ENCODE data around the gene CDH8. TPM values are rescaled to one million over a fixed set of nuclear protein-coding genes. Genes with fewer than 3 reads are reported as not detected.
"Not testable (repeated sequence)": the region's sequence is repeated elsewhere in the genome, so short reads cannot be mapped to it uniquely, and the experiment has no call there.

CDH8 gene
- total RNA-seq, 1 experiment from 2014 or later, result 11.1 TPM

DNA sequence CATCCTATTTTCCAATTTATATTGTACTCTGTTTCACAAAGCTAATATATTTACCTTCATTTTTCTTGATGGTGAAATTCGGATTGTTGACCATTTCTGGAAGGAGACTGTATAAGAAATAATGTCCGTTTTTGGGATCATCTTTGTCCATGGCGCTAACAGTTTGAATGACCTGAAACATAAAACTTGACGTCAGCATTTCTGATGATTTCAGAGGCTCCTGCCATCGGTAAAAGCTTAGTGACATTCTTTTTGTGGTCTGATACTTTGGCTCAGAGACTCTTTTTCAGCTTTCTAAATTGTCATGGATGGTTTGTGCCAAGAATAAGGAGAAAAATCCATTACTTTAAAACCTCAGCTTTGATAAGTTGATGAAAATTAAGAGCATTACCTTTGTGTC, 322.5 kb downstream of the CDH8 start:
- DNase-seq (ENCODE audit: low spot score) (no peak), ATAC-seq (no peak)
- POLR2A ChIA-PET, result no interaction called here
- no peak overlapping the region for H3K4me3 Mint-ChIP-seq
- H3K9me3 Mint-ChIP-seq, result no peaks in the 10 kb centered on the region
- CTCF ChIA-PET, result no interaction called here
- H3K27ac Mint-ChIP-seq, result no peak overlapping the region
- H3K4me1 Mint-ChIP-seq, result no peaks in the 10 kb centered on the region
- TF ChIP-seq, protein P1, sequence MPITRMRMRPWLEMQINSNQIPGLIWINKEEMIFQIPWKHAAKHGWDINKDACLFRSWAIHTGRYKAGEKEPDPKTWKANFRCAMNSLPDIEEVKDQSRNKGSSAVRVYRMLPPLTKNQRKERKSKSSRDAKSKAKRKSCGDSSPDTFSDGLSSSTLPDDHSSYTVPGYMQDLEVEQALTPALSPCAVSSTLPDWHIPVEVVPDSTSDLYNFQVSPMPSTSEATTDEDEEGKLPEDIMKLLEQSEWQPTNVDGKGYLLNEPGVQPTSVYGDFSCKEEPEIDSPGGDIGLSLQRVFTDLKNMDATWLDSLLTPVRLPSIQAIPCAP (CRISPR knock-in tag; IDR thresholded peaks at IDR 0.05), result no peak
- TF ChIP-seq, protein P2, sequence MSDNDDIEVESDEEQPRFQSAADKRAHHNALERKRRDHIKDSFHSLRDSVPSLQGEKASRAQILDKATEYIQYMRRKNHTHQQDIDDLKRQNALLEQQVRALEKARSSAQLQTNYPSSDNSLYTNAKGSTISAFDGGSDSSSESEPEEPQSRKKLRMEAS (CRISPR knock-in tag; IDR thresholded peaks at IDR 0.05), result no peak
- TF ChIP-seq TCF7 (CRISPR knock-in tag; IDR thresholded peaks at IDR 0.05; ENCODE audit: low read depth), result no peak
- H3K27me3 Mint-ChIP-seq (ENCODE audit: low read depth), result no peaks in the 10 kb centered on the region
- H3K36me3 Mint-ChIP-seq, result no peaks in the 10 kb centered on the region

DNA sequence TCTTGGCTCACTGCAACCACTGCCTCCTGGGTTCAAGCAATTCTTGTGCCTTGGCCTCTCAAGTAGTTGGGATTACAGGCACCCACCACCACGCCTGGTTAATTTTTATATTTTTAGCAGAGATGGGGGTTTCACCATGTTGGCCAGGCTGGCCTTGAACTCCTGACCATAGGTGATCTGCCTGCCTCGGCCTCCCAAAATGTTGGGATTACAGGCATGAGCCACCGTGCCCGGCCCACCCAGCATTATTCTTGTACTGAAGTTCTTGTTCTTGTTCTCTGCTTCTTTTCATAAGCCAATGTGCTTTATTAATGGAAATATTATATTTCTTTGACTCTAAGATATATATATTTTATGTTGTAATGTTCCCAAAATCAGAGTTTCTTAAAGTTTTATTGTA, 336.6 kb downstream of the CDH8 start:
- H3K27ac Mint-ChIP-seq; DNase-seq (ENCODE audit: low spot score); H3K9me3 Mint-ChIP-seq; POLR2A ChIA-PET; H3K27me3 Mint-ChIP-seq (ENCODE audit: low read depth); ATAC-seq; H3K4me3 Mint-ChIP-seq; H3K4me1 Mint-ChIP-seq; H3K36me3 Mint-ChIP-seq; CTCF ChIA-PET: not testable (repeated sequence)

DNA sequence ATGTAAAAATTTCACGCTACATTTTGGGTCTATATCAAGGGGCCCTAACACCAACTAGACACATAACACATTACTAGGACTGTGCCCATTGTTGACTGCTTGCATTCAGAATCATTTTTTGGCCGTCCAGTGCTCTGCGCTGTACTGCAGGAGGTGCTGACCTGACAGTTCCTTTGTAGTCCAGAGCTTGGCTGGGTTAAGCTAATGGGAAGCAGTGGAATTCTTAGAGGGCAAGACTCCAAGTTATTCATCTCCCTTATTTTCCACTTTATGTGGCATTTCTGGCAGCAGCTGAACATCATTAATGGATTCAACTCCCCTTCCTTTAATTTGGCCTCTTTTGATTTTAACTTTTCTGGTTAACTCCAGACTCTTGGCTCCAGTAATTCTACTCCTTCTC, 351.7 kb downstream of the CDH8 start:
- H3K27me3 Mint-ChIP-seq (ENCODE audit: low read depth), result no peaks in the 10 kb centered on the region
- H3K36me3 Mint-ChIP-seq, result no peaks in the 10 kb centered on the region
- H3K9me3 Mint-ChIP-seq, result no peaks in the 10 kb centered on the region
- ChIA-PET POLR2A (no interaction called here), CTCF (no interaction called here)
- no peak for DNase-seq (ENCODE audit: low spot score)
- no peak overlapping the region for H3K27ac Mint-ChIP-seq
- ATAC-seq, result no peak
- H3K4me3 Mint-ChIP-seq, result no peak overlapping the region
- TF ChIP-seq NFE2L1 (CRISPR knock-in tag; IDR thresholded peaks at IDR 0.05) (no peak), NR1H2 (CRISPR knock-in tag; IDR thresholded peaks at IDR 0.05) (no peak)
- TF ChIP-seq, protein P3, sequence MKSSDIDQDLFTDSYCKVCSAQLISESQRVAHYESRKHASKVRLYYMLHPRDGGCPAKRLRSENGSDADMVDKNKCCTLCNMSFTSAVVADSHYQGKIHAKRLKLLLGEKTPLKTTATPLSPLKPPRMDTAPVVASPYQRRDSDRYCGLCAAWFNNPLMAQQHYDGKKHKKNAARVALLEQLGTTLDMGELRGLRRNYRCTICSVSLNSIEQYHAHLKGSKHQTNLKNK (CRISPR knock-in tag; IDR thresholded peaks at IDR 0.05), result no peak
- peaks cover 13% of the 10 kb centered on the region for H3K4me1 Mint-ChIP-seq

DNA sequence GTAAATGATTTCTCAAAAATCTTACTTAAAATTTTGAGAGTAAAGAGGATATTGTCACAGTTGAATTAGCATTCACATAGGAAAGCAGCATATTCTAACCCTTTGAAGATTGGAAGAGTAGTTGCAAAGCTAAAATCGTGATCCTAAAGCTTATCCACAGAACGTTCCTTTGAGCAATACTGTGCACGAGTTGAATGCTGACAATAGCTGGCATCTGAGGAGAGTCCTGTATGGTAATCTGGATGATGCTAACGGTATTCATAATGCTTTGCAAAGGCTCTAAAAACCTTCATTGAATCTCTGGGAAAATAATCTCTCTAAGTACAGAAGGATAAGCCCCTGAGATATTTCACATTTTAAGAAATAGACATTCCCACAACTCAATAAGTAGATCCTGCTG, 354.6 kb downstream of the CDH8 start:
- Mint-ChIP-seq H3K4me1 (peaks cover 28% of the 10 kb centered on the region), H3K4me3 (no peak overlapping the region), H3K36me3 (peaks cover 3% of the 10 kb centered on the region), H3K9me3 (peaks cover 7% of the 10 kb centered on the region), H3K27me3 (ENCODE audit: low read depth) (no peaks in the 10 kb centered on the region), H3K27ac (no peak overlapping the region)
- POLR2A ChIA-PET, result no interaction called here
- ATAC-seq, result no peak
- DNase-seq (ENCODE audit: low spot score), result no peak
- CTCF ChIA-PET, result no interaction called here
- TF ChIP-seq, protein P4, sequence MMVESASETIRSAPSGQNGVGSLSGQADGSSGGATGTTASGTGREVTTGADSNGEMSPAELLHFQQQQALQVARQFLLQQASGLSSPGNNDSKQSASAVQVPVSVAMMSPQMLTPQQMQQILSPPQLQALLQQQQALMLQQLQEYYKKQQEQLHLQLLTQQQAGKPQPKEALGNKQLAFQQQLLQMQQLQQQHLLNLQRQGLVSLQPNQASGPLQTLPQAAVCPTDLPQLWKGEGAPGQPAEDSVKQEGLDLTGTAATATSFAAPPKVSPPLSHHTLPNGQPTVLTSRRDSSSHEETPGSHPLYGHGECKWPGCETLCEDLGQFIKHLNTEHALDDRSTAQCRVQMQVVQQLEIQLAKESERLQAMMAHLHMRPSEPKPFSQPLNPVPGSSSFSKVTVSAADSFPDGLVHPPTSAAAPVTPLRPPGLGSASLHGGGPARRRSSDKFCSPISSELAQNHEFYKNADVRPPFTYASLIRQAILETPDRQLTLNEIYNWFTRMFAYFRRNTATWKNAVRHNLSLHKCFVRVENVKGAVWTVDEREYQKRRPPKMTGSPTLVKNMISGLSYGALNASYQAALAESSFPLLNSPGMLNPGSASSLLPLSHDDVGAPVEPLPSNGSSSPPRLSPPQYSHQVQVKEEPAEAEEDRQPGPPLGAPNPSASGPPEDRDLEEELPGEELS (CRISPR knock-in tag; IDR thresholded peaks at IDR 0.05), result no peak
- no peak for TF ChIP-seq GABPB1 (CRISPR knock-in tag; IDR thresholded peaks at IDR 0.05)
- TF ChIP-seq, protein P5, sequence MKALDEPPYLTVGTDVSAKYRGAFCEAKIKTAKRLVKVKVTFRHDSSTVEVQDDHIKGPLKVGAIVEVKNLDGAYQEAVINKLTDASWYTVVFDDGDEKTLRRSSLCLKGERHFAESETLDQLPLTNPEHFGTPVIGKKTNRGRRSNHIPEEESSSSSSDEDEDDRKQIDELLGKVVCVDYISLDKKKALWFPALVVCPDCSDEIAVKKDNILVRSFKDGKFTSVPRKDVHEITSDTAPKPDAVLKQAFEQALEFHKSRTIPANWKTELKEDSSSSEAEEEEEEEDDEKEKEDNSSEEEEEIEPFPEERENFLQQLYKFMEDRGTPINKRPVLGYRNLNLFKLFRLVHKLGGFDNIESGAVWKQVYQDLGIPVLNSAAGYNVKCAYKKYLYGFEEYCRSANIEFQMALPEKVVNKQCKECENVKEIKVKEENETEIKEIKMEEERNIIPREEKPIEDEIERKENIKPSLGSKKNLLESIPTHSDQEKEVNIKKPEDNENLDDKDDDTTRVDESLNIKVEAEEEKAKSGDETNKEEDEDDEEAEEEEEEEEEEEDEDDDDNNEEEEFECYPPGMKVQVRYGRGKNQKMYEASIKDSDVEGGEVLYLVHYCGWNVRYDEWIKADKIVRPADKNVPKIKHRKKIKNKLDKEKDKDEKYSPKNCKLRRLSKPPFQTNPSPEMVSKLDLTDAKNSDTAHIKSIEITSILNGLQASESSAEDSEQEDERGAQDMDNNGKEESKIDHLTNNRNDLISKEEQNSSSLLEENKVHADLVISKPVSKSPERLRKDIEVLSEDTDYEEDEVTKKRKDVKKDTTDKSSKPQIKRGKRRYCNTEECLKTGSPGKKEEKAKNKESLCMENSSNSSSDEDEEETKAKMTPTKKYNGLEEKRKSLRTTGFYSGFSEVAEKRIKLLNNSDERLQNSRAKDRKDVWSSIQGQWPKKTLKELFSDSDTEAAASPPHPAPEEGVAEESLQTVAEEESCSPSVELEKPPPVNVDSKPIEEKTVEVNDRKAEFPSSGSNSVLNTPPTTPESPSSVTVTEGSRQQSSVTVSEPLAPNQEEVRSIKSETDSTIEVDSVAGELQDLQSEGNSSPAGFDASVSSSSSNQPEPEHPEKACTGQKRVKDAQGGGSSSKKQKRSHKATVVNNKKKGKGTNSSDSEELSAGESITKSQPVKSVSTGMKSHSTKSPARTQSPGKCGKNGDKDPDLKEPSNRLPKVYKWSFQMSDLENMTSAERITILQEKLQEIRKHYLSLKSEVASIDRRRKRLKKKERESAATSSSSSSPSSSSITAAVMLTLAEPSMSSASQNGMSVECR (CRISPR knock-in tag; IDR thresholded peaks at IDR 0.05; ENCODE audit: borderline replicate concordance), result no peak
- TF ChIP-seq ZNF121 (CRISPR knock-in tag; IDR thresholded peaks at IDR 0.05), result no peak
- TF ChIP-seq EMX1 (CRISPR knock-in tag; IDR thresholded peaks at IDR 0.05), result no peak
- TF ChIP-seq ZNF317 (CRISPR knock-in tag; IDR thresholded peaks at IDR 0.05; ENCODE audit: borderline replicate concordance, low read depth), result no peak
- TF ChIP-seq ZNF232 (CRISPR knock-in tag; IDR thresholded peaks at IDR 0.05), result no peak
- TF ChIP-seq, protein P6, sequence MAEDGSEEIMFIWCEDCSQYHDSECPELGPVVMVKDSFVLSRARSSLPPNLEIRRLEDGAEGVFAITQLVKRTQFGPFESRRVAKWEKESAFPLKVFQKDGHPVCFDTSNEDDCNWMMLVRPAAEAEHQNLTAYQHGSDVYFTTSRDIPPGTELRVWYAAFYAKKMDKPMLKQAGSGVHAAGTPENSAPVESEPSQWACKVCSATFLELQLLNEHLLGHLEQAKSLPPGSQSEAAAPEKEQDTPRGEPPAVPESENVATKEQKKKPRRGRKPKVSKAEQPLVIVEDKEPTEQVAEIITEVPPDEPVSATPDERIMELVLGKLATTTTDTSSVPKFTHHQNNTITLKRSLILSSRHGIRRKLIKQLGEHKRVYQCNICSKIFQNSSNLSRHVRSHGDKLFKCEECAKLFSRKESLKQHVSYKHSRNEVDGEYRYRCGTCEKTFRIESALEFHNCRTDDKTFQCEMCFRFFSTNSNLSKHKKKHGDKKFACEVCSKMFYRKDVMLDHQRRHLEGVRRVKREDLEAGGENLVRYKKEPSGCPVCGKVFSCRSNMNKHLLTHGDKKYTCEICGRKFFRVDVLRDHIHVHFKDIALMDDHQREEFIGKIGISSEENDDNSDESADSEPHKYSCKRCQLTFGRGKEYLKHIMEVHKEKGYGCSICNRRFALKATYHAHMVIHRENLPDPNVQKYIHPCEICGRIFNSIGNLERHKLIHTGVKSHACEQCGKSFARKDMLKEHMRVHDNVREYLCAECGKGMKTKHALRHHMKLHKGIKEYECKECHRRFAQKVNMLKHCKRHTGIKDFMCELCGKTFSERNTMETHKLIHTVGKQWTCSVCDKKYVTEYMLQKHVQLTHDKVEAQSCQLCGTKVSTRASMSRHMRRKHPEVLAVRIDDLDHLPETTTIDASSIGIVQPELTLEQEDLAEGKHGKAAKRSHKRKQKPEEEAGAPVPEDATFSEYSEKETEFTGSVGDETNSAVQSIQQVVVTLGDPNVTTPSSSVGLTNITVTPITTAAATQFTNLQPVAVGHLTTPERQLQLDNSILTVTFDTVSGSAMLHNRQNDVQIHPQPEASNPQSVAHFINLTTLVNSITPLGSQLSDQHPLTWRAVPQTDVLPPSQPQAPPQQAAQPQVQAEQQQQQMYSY (CRISPR knock-in tag; IDR thresholded peaks at IDR 0.05), result no peak
- no peak for TF ChIP-seq ATF1 (CRISPR knock-in tag; IDR thresholded peaks at IDR 0.05)
- TF ChIP-seq, protein P7, sequence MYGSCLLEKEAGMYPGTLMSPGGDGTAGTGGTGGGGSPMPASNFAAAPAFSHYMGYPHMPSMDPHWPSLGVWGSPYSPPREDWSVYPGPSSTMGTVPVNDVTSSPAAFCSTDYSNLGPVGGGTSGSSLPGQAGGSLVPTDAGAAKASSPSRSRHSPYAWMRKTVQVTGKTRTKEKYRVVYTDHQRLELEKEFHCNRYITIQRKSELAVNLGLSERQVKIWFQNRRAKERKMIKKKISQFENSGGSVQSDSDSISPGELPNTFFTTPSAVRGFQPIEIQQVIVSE (CRISPR knock-in tag; IDR thresholded peaks at IDR 0.05; ENCODE audit: borderline replicate concordance), result no peak
